ENCODE measurements around the gene PLD6.

PLD6 gene

GRCh38 chr17:17153071-17153470 lies 53.1 kb downstream of the PLD6 start:
- no peak for DNase-seq

DNA sequence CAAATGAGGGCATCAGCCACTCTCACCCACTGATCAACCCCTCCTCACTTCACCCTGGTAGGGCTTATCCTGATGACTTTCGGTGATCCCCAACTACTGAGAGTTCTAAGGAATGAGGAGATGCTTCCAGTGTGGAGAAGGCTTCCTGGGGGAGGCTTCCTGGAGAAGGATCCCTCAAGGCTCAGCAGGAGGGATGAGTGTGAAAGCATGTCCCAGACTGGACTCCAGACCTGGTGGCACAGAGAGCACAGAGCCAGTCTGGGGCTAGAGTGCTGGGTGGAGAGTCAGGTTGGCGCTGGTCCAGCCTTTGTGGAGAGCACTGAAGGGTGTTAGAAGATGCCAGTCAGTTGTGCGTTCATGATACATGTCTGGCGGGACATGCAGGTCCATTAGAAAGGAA lies 53.7 kb downstream of the PLD6 start:
- no peak for DNase-seq

GRCh38 chr17:17151962-17152361 lies 54.2 kb downstream of the PLD6 start:
- no peak for DNase-seq

- no peak for DNase-seq
Observed at GRCh38 chr17:17151541-17151940, 54.6 kb downstream of the PLD6 start.

DNA sequence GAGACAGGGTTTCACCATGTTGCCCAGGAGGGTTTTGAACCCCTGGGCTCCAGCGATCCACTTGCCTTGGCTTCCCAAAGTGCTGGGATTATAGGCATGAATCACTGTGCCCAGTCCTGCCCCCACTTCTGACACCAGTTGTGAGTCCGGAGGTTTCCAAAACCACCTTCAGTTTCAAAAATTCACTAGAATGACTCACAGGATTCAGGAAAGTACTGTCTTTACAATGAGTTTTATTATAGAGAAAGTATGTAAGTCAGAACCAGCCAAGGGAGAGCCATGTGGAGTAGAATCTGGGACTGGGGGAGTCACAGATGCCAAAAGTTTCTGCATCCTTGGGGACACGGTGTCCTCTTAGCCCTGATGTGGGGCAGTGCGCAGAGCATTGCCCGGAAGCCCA lies 55.1 kb downstream of the PLD6 start:
- no peak for DNase-seq
